GOT3 (cell line): ENCODE data around the gene POLR1A.
A peak's percentile ranks its signal among the peaks of the same experiment; 100 is the strongest.

Experiments
- DNase-seq: peaks from one replicate; lab custom pipeline; 2025; ENCODE audit warnings: mixed read lengths; lab: John Stamatoyannopoulos, UW

Gene POLR1A

DNA sequence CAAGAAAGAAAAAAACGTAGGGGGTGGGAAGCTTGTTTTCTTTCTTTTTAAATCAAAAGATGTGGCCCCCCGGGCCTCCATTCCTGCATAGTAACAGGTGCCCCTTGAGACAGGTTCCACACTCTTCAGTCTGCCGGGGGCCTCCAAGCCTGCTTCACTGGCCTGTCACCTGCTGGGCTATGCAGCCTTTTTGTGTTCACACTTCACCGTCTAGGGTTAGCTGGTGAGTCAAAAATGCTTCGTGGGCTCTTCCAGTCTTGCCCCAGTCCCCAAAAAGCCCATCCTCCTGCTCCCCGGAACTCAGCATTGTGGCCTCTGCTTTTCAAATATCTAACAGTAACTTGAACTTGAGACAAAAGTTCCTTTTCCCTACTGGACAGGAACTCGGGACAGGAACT lies 67.9 kb downstream of the POLR1A start:
- DNase-seq: no peak

DNA sequence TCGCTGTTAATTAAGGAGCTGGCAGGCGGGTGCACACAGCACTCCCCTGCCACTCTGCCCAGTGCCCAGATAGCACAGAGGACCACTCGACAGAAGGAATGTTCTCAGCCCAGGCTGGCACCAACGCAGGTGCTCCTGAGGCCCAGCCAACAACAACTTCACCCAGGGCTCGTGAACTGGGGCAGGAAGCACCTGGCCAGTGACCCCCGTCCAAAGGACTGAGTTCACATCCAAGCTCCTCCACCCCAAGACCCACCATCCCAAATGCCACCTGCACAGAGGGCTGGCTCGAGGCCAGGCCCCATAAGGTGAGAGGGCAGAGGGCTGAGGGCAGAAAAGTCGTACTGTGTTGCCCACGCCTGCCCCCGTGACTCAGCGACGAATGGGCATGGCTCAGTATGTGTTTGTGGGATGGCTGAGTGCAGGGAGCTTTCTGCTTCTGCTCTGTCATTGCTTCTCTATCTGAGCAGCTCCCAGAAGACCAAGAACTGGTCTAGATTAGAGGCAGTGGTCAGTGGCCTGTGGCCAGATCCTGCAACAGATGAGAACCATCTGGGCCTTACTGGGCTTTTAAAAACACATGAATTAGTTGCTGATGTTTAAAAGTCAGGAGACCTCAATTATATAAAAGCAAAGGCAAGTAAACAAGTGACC lies 68.4 kb downstream of the POLR1A start:
- DNase-seq: peak; percentile 31

DNA sequence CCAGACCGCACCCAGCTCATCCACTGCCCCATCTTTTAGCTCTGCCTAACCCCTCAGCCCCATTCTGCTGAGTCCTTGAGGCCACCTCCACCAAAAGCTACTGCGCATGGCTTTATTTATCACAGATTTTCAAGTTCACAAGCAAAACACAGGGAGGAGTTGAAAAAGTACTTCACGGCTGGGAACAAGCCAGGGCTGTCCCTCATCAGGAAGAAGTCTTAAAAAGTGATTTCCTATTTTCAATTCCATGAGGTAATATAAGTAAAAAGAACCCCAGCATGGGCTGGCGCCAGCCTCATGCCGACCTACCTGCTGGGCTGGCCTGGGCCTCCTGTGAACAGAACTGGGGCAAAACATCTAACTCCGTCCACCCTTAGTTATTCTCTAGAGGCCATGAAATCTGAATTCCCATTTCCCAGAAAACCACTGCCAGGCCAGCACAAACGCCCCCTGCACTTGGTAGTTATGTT lies 69.0 kb downstream of the POLR1A start:
- DNase-seq: no peak

DNA sequence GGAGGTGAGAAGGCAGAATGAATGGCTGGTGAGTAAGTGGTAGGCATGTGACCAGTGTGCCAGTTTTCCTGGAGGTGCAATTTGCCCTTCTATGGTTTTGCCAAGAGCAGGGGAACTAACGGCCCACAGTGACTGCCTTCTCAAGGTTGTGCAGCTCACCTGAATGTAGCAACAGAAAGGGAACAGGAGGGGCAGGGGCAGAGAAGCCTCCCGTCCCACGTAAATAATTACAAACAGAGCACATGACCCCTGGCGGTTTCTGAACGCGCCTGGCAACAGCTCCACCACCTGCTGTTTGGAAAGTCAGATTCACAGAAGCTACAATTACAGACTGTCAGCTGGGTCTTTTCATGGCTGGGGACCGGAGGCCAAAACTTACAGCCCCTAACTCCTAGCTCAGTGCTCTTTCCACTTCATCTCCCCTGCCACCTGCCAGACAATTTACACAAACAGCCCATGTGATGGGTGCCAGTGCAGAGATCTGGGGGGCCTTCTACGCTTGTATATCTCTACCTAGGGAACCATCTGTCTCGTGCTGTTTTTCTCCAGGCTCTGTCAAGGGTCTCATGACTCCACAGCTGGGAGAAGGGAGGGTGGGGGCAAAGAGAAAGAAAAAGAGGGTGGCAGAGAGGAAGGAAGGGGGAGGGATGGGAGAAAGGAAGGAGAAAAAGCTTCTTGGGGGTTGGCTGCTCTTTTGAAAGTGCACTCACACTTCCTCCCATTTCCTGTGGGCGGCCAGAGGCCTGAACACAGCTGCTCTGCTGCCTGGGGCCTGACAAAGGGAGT lies 69.6 kb downstream of the POLR1A start:
- DNase-seq: no peak

DNA sequence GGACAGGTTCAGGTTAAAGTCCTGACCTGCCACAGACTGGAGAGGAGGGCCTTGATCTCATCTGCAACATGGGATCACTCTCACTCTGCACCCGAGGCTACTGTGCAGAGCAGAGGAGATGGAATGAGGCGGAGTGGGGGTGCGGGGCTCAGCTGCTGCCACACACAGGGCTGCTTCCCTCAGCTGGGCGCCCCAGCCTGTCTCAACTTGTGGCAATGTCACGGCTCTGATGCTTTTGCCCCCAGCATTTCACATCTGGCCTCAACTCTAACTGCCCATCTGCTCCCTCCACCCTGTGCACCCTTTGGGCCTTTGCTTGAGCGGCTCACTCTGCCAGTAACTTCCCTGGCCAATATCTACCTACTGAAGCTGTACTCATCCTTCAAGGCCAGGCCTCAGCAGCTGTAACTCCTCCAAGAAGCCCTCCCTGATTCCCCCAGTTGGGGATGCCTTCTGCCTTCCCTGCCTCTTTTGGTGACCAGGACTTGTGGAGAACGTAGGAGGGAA lies 70.3 kb downstream of the POLR1A start:
- DNase-seq: no peak

DNA sequence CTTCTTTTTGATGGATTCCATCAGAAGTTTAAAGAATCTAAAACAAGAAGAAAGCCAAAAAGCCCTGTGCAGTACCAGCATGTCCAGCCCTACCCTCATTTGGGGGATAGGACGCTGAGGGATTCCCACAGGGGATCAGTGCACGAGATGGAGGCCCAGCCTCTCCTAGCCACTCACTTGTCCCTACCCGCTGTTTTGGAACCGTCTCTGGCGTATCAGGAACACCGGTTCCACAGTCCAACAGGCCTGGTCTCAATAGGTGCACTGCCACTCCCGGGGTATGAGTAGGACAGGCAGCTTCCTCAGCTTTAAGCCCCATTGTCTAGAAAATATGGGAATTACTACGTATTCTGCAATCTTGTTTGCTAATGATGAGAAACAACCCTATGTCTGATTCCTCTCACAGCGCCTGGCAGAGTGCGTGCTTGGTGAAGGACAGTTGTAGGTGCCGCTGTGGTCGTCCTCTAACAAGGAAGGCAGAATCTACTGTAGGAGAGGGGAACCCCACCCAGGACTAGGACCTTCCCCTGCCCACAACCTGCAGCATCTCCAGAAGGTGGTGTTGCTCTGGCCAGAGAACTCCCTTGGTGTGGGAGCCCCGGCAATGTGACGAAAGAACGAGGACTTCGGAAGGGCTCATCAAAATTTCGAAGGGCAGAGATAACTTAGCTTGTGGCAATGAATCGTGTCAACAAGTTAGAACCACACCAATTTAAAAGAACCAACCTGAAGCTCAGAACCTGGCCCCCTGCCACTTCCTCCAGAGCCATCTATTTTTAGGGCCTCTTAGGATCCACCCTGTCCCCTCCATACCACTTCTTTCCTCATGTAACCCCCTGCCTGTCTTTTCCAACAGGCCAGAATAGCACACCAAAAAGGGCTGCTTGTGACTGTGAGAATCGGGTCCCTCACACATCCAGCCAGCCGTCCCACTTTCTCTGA lies 71.7 kb downstream of the POLR1A start:
- no peak for DNase-seq

DNA sequence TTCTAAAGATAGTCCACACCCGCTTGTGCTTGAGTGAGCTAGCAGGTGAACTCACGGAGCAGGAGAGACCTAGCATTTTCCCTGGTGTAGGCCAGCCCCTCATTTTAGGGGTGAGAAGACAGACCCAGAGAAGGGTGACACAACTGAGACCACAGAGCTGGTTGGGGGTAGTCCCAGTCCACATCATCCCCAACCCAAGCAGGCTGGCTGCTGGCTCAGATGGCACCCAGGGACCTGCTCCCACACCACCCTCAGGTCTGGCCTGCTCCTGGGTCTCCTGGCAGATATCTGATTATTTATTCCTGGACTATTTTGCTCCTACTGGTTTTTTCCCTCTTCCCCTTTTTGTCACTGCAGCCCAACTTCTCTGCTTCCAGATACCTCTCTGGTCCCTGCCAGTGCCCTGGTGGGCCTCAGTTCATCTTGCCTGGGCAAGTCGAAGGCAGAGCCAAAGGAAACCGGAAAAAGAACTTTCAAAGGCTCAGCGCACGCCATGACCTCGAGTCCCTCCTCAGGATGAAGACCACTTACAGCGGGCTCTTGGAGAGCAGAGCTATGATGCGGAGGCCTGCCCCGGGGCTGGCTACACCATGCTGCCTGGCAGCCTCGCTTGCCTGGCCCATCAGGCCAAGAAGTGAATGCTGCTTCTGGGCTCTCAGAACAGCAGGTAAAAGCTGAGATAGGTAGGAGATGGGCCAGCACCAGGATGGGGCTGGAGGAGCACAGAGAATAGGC lies 72.7 kb downstream of the POLR1A start:
- DNase-seq: no peak

DNA sequence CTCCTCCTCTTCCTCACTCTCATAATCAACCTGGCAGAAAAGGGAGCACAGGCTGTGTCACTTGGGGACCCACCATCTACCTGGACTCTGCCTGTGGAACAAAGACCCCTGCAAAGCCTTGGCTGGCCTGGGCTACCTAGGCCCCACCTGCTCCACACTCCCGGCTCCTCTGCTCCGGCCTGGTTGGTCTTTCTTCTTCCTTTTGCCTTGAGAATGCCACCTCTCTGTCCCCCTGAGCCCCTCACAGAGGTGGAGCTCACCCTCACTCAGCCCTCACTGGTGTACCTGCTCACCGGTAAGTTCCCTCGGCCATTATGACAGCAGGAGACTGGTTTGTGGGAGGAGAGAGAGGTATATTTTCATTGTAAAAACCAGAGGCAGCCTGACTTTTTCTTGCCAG lies 74.1 kb downstream of the POLR1A start:
- no peak for DNase-seq

DNA sequence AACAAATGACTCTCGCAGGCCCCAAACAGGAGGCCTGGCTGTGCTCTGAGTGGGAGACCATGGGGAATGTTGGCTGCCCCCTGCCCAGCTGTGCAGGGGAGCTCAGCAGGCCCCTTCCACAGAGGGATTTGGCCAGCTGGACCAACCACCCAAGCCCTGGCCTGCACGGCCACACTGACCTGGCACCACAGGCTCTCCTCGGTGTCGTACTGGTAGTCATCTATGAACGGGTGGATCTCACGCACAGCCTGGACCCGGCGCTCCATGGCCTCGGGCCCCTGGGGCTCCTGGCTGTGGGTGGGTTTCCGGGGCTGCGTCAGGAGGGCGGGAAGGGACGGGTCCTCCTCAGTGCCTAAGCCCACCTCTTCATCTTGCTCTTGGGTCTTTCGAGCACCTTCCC lies 74.5 kb downstream of the POLR1A start:
- no peak for DNase-seq

DNA sequence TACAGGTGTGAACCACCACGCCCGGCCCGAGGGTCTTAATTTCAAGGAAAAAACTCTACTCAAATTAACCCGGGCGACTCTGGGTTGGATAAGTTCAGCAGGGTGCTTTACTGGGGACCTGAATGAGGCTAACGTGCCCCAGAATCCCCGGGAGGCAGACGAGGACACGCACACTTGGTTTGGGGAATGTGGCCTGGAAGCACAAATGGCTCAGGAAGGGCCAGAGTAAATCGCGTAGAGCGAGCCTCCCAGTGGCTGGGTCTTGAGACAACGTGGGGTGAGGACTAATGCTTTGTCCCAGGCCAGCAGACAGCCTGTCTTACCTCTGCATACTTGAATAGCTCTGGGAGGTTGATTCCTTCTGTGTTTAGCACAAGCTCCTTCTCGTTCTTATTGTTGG lies 75.8 kb downstream of the POLR1A start:
- no peak for DNase-seq

DNA sequence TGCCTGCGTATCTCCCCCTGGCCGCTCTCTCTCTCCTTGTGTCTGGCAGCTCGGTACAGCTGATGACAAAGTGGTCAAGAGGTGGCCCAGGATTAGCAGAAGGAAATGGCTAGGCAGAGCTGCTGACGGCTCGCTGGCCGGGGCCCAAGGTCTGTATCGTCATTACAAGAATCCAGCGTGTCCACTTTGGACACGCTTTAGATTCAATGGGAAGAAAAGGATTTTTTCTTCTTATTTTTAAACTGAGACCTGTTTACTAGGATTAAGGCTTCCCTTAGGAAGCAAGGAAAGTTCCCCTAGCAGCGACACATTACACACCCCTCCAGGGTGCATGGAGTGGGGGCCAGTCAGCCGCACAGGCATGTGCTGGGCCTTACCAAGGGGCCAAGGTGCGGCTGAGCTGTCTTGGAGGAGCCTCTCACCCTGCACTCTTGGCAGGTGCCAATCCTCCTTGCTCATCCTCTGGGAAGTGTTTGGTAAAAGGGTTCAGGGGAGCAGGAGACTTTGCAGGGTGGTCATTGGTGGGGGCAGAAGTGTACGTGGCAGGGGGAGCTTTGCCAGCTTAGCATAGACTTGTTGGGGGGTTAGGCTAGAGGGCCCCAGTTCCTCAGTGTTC lies 76.8 kb downstream of the POLR1A start:
- DNase-seq: no peak

DNA sequence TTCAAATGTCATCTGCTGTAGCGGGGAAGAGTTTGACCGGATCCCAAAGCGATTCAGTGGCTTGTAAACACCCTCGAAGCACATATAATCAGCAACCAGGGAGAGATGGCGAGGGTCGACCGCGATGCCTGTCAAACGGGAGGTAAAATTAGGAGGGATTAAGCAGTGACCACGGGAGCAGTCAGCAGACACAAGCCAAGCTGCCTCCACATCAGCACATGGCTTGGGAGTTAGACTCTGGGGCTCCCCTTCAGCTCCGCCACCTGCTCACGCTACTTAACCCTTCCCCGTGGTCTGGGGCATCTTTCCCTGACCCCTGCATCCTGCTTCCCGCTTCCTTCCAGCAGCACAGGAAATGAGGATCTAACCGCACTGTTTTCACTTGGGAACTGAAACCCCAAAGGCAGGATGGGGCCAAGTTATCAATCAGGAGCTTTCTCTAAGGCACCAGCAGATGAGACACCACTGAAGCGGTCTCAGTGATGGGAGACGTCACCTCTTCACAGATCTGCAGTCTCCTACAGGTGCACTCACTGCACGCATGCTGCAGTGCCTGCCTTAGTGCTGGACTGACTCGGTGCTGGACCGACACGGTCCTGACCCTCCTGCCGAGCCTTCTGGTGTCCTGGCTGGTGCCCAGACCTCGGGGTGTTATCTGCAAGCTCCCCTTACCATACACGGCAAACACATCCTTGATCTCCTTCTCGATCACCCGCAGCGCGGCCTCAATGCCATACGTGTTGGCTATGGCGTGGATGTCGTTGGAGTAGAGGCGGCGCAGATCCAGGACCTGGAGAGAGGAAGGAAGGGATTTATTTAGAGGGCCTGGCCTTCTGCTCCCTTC lies 77.5 kb downstream of the POLR1A start:
- DNase-seq: no peak

DNA sequence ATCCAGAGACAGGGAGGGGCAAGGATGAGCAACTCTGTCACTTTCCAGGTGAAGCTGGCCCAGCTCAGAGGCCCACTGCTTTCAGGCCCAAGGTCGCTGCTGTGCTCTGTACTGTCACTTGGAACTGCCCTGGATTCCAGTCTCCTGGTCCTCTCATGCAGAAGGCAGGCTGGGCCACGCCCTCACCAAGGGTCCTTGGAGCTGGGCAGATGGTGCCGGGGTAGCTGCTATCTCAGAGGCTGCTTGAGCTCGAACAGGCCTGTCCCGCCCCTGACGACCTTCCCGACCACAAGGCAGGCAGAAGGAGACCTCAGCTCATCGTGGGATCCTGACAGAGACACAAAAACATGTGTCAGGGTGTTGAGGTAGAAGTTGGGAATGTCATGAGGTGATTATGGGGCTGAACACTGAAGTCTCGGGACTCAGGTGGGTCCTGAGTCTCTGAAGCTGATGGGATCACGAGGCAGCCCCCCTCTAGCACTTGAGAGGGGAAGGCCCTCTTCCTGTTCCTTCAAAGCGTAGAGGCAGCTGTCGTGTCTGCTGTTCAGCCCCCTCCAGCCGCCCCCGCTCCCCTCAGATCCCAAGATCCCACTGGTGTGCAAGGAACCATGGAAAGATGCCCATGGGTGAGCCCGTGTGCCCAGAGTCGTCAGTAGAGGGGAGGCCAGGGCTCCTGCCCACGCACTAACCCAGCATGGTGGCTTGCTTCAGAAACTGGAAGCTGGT lies 78.3 kb downstream of the POLR1A start:
- DNase-seq: no peak

DNA sequence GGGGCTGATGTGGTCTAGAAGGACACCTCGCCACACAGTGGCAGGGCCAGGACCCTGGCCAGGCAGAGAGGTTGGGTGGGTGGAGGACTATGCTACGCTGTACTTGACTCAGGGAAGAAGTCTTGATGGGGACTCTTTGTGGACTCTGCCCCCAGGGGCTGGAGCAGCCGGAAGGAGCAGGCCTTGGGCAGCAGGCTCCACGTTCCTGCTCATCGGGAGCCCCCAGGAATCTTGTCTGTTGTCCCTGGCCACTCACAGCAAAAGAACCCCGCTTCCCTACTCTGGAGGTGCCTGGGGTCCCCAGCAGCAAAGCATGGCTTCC lies 79.0 kb downstream of the POLR1A start:
- DNase-seq: no peak

DNA sequence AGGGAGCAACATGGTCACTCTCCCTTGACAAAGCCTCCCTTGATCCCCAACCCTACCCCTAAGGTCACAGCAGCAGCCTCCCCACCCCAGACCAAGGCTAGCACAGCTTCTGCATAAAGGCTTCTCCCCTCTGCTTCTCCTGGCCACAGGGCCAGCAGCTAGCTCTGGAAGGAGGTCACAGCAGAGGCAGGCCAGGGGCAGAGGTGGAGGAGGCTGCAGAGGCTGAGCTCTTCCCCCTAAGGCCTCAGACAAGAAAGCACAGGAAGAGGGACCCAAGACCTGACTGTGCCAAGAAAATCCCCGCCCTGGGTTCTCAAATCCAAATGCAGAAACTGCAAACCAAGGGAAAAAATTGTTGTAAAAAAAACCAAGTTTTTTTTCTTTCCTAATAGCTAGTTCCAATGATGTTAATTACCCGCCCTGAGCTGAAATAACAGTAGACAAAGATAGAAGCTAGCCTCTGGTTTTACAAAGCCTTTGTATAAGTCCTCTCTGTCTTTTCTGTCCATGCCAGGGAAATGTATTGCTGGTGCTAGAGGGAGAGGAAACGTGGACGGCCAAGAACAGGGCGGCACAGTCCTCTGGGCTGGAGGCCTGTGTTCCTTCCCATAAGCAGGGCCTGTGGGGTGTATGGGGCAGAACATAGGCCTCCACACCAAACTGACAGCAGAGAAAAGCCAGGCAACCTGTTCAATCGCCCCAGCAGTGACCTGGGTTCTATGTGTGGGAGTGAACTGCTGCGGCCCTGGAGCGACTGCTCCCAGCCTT lies 79.5 kb downstream of the POLR1A start:
- no peak for DNase-seq

DNA sequence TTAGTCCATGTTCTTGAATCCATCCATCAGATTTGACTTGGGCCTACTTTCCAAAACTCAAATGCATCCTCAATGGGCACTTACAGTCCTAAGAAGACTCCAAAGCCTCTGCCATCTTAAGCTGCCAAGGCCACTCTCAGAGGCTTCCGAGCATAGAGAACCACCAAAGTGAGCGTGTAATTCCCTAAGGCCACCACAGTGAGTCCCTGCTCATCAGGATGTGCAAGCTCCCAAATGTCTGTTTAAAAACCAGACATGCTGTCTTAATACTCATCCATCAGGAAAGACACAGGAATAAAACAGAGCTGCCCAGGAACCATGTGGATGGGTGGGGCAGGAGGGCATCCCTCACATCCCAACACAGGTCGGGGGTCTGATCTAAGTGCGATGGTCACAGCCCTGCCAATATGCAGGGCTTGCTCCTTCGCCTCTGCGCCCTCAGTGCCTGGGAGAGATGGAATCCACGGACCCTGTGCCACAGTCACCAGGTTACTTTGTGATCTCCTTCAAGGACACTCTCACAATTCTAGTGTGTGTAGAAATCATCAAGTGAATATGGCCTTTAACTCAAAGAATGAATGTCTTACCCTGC lies 80.4 kb downstream of the POLR1A start:
- DNase-seq: no peak

DNA sequence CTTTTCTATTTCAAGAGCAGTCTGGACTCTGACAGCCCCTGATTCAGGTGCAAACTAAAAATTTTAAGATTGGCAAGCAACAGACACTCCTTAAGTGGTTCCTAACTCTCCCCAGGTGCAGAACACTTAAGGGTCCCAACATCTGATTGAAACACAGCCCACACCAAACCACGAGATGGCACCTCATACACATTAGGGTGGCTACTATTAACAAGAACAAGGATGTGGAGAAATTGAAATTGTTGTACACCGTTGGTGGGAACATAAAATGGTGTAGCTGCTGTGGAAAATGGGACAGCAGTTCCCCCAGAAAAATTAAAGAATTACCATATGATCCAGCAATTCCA lies 82.3 kb downstream of the POLR1A start:
- no peak for DNase-seq

DNA sequence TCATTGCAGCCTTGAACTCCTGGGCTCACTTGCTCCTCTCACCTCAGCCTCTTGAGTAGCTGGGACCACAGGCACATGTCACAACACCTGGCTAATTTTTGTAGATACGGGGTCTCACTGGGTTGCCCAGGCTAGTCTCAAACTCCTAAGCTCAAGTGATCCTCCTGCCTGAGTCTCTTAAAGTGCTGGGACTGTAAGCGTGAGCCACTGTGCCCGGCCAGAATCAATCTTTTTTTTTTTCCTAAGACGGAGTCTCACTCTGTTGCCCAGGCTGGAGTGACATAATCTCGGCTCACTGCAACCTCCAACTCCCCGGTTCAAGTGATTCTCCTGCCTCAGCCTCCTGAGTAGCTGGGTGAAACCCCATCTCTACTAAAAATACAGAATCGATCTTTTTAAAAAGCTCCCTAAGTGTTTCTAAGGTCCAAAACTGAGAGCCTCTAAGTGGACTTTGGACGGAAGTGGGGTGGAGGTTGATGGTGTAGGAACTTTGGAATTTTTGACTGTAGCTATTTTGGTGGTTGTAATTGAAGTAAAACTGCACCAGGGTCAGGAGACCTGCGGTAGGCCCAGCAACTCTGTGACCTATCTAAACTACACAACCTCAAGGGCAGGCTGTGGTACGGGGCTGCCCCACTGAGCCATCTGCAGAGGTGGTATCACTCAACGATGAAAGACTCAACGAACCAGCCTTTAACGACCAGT lies 82.9 kb downstream of the POLR1A start:
- no peak for DNase-seq
